Activated CD4-positive, CD25-positive, alpha-beta regulatory T cell (primary cell): ENCODE measurements around the gene MAPK1.
"Not testable (repeated sequence)": the region's sequence is repeated elsewhere in the genome, so short reads cannot be mapped to it uniquely, and the experiment has no call there.

Experiments used
- DNase-seq, 4 experiments: peaks; one replicate each; lab custom pipeline; 2025; lab: John Stamatoyannopoulos, UW

Gene MAPK1

DNA sequence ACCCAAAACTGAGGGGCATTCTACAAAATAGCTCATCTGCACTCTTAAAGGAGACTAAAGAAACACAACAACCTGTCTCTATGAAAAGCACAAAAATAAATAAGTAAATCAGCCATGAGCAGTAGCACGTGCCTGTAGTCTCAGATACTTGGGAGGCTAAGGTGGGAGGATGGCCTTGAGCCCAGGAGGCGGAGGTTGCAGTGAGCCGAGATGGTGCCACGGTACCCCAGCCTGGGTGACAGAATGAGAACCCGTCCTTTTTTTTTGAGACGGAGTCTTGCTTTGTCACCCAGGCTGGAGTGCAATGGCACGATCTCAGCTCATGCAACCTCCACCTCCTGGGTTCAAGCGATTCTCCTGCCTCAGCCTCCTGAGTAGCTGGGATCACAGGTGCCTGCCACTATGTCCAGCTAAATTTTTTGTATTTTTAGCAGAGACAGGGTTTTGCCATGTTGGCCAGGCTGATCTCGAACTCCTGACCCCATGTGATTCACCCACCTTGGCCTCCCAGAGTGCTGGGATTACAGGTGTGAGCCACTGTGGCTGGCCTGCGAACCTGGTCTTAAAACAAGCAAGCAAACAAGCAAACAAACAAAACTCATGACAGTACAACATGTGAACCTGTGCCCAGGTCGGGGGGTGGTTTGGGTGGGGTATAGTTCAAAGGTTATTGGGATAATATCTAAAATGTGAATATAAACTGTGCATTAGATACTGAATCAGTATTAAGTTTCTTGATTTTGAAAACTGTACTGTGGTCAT is 76.4 kb downstream of the MAPK1 start:
- DNase-seq = not testable (repeated sequence)

- DNase-seq = no peak
Observed at GRCh38 chr22:21790359-21790758, 77.1 kb downstream of the MAPK1 start.

- DNase-seq = not testable (repeated sequence)
Observed at GRCh38 chr22:21787565-21787964, 79.9 kb downstream of the MAPK1 start.

DNA sequence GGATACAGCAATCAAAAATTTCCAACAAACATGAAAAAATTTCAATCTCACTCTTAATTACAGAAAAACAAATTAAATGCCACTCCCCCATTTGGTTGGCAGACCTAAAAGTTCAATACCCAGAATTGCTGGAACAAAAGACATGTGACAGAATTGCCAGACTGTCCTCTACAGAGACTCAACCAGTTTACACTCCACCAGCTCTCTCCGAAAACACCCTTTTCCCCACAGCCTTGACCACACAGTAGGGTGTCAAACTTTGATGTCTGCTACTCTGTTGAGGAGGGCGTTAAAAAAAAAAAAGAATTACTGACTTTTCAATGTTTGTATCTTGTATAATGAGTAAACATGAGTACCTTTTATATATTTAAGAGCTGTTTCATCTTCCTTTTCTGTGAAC is 87.2 kb downstream of the MAPK1 start:
- no peak for DNase-seq

GRCh38 chr22:21779444-21779843 is 88.0 kb downstream of the MAPK1 start:
- no peak for DNase-seq

GRCh38 chr22:21778705-21779363 is 88.6 kb downstream of the MAPK1 start:
- no peak for DNase-seq

GRCh38 chr22:21771631-21771976 is 95.8 kb downstream of the MAPK1 start:
- no peak for DNase-seq

DNA sequence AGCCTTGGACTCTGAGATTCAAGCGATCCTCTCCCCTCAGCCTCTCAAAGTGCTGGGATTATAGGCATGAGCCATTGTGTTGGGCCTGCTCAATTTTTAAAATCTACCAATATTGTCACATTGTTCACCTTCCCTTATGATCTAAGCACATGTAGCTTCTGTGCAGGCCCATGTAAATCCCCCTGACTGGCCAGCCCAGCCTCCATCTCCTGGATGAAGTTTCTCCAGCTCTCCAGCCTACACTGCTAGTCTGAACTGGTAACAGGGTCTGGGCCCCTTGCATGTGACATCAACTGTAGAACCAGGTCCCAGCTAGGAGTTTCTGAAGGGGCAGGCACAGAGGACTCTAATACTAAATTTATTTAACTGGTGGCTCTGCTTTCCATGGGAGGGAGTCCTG is 99.0 kb downstream of the MAPK1 start:
- DNase-seq = no peak

- no peak for DNase-seq
Observed at GRCh38 chr22:21766691-21767462, 100.6 kb downstream of the MAPK1 start.

GRCh38 chr22:21765909-21766529 is 101.4 kb downstream of the MAPK1 start:
- no peak for DNase-seq

DNA sequence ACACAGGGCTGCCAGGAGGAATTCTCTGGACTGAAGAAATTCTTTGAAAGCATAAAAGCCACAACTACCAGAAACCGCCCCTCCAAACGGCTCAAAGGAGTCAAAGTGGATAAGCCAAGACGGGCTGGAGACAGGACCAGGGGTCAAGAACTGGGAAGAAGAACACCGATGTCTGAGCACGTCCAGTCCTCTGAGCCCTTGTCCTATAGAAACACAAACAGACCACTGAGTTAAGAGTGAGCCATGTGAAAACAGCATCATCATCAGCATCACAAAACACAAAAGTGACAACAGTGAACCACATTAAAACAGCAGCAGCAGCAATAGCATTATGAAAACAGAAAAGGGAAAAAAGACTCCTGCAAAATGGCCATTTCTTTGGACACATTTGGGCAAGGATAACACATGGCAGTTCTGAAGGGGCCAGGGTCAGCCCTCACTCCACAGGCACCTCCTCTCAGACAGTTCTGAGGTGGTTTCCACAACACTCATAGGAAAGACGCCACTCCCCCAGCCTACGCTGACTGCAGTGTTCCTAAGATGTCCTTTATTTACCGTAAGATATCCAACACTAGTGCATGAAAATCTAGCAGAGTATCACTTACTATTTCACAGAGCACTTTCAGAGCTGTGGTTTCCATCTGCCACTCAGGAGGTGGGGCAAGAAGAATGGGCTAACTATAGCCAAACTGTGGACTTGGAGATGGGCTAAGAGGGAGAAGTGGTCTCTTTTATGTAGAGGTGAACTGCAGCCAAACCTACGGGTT is 103.2 kb downstream of the MAPK1 start:
- no peak for DNase-seq

- no peak for DNase-seq
Observed at GRCh38 chr22:21762712-21763581, 104.5 kb downstream of the MAPK1 start.

DNA sequence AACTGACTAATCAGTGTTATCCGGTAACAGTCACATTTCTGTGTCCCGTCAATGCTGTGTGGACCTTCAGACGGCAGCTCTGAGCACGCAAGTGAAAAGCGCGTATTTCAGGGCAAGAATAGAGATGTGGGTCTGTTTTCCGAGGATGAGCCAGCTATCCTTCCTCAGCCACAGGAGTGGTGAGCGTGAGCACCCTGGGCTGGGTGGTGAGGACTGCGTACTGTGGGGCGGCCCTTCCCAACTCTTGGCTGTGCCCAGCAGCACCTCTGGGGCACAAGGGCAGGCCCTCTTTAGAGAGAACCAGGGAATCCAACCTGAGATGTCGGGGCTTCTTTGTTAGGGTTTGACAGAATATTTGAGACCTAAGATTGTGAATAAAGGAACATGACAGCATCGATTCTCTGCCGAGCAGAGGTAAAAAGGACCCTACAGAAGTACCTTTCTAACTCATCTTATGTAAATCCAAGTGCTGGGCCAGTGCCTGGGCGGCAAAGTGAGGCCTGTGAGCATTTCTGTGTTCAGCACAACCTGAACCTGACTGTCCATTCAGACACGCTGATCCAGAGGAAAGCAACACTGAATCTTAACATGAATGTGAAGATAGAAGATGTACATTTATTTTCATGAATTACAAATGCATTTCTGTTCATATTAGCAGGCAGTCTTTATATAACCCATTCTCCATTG is 105.3 kb downstream of the MAPK1 start:
- DNase-seq = no peak

DNA sequence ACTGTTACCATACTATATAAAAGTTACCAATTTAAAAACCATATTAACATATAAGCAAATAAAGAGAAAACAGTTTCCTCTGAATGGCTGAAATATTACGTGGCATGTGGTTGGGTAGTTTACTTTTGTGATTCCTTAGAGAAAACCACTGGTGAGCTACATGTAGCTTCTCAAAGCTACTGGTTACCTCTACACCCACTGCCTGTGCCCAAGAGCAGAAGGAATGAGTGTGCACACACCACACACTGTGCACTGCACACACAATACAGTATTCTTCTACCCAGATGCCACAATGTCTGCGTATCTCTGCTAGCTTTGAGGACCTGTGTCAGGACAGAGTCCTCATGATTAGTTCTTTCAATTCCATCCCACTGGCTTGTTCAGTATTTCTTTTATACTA is 106.4 kb downstream of the MAPK1 start:
- no peak for DNase-seq

- no peak for DNase-seq
Observed at GRCh38 chr22:21760640-21761039, 106.8 kb downstream of the MAPK1 start.

GRCh38 chr22:21759646-21760376 is 107.6 kb downstream of the MAPK1 start:
- no peak for DNase-seq

DNA sequence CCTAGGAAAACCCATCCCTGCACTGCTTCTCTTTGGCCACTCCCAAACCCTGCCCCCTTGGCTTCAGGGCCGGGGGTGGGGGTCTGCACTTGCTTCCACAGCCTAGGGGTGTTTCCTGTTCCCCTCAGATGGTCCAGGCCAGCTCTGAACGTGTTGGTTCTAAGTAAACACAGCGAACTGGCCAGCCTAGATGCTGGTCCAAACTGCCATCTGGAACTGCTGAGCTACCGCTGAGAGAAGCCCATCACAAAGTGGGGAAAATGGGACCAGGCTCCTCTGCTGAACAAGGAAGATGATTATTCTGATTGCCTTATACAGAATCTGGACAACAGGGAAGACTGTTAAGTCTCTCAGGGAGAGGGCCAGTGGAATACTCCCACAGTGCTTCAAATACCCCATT is 108.4 kb downstream of the MAPK1 start:
- no peak for DNase-seq

DNA sequence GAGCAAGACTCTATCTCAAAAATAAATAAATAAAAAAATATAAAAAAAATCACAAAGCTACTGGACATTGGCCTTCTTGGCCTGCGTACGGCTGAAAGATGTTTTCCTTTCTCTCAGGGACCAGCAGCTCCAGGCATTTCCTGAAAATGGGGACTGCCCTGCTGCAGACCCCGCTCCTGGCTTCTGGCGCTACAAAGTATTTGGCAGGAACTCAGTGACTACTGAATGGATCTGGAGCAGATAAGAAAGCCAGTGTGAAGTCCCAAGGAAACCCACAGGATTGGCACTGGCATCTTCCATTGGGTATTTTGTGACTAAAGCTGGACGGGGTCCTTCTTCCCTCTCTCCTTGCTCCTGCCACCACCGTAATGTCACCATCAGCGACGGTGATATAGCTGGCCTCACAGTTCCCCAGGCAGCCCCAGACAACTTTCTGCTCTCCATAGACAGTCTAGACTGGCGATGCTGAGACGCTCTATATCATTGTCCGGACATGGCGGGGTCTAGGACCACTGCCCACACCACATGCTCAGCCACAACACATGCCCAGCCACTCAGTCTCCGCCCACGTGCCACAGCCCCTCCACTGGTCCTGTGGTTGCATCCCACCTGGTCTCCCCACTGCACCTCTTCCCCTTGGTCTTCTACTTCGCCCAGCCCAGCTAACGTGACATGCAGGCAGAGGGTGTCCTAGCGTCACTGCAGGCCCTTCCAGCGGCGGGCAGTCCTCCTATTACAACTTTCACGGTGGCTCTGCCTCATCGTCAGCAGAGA is 109.2 kb downstream of the MAPK1 start:
- DNase-seq = no peak

DNA sequence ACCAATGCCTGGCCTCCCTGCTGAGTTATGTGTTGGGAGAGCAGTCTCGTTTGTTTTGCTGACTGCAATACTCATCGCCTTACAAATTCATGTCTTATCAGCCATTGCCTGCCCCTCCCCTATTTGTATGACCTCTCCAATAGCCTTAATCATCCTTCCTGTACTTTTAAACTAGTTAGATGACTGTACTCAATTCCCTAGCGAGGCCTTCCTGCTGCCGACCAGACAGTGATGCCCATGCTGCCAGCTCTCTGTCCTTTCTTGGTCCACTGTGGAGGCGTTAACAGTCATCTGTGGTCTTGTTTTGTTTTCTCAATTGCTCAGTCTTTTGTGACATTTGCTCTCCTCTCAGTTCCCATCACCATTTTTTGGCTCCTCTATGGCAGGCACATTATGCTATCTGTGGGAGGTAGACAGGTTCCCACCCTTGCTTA is 111.6 kb downstream of the MAPK1 start:
- DNase-seq = no peak
